ENCODE measurements around the gene FZD4. TPM values are rescaled to one million over a fixed set of nuclear protein-coding genes. Genes with fewer than 3 reads are reported as not detected.
"Not testable (repeated sequence)": the region's sequence is repeated elsewhere in the genome, so short reads cannot be mapped to it uniquely, and the experiment has no call there.

Gene FZD4
- total RNA-seq, 2 experiments from 2014 or later = 0.07 to 0.16 TPM

DNA sequence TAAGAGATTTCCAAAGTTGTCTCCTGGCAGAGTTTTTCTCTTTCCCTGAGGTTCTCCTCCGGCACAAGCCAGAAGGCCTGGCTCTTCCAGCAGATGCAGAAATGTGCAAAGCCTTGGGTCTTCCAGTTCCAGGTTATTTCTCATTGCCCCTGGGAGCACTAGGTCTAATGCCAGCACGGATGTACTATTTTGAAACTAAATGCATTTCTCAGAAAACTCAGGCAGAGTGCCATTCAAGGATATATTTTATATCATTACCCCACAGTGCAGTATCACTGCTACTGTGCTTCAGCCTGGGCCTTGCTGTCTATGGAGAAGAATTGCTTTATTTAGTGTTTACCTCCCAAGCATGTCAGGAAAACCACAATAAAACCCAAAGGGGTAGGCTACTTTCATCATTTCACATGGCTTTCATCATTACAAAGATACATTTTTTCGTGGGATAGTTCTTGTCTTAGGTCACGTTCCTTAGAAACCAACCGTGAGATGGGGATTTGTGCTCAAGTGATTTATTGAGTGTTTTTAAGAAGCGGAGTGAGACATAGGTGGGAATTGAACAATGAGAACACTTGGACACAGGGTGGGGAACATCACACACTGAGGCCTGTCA is 22.4 kb upstream of the FZD4 start:
- no peak for ATAC-seq

DNA sequence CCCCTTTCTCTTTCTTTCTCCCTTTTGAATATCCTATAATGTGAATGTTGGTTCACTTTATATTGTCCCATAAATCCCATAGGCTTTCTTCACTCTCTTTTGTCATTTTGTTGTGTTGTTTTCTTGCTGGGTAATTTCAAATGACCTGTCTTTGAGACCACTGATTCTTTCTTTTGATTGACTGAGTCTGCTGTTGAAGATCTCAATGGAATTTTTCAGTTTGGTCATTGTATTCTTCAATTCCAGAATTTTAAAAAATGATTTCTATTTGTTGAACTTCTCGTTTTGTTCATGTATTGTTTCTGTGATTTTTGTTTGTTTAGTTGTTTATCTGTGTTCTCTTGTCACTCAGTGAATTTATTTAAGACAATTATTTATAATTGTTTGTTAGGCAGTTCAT is 17.5 kb upstream of the FZD4 start:
- Mint-ChIP-seq H3K36me3 (ENCODE audit: low read depth) (peaks cover 5% of the 10 kb centered on the region), H3K27ac (no peak overlapping the region), H3K4me1 (ENCODE audit: low read depth) (no peaks in the 10 kb centered on the region), H3K4me3 (no peak overlapping the region), H3K27me3 (peaks cover 10% of the 10 kb centered on the region), H3K9me3 (peaks cover 10% of the 10 kb centered on the region)
- ChIA-PET POLR2A (no interaction called here), CTCF (no interaction called here)
- intact Hi-C loops (cut with micrococcal nuclease) = no loop called here
- no peak for ATAC-seq
- TF ChIP-seq, protein P1, sequence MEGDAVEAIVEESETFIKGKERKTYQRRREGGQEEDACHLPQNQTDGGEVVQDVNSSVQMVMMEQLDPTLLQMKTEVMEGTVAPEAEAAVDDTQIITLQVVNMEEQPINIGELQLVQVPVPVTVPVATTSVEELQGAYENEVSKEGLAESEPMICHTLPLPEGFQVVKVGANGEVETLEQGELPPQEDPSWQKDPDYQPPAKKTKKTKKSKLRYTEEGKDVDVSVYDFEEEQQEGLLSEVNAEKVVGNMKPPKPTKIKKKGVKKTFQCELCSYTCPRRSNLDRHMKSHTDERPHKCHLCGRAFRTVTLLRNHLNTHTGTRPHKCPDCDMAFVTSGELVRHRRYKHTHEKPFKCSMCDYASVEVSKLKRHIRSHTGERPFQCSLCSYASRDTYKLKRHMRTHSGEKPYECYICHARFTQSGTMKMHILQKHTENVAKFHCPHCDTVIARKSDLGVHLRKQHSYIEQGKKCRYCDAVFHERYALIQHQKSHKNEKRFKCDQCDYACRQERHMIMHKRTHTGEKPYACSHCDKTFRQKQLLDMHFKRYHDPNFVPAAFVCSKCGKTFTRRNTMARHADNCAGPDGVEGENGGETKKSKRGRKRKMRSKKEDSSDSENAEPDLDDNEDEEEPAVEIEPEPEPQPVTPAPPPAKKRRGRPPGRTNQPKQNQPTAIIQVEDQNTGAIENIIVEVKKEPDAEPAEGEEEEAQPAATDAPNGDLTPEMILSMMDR (IDR thresholded peaks at IDR 0.05) = no peak
- DNase-seq = no peak

More for the DNA sequence above, 22.4 kb upstream of the FZD4 start:
- TF ChIP-seq, protein P1 (IDR thresholded peaks at IDR 0.05) = no peak
- CTCF ChIA-PET = interaction anchor here (0.6 to 1.4 kb wide), 5 partner anchors 16 to 336 kb away, joined by 3 to 4 read pairs (median 3); no protein-coding TSS in a partner anchor
- no peak overlapping the region for H3K27ac Mint-ChIP-seq
- no peaks in the 10 kb centered on the region for H3K4me1 Mint-ChIP-seq (ENCODE audit: low read depth)
- peaks cover 9% of the 10 kb centered on the region for H3K9me3 Mint-ChIP-seq
- no peak for DNase-seq
- no peaks in the 10 kb centered on the region for H3K27me3 Mint-ChIP-seq
- intact Hi-C loops (cut with micrococcal nuclease) = loop anchor here (2.0 to 5.0 kb wide), 2 partner anchors 119 to 315 kb away; no protein-coding TSS in a partner anchor
- no peak overlapping the region for H3K4me3 Mint-ChIP-seq
- peaks cover 5% of the 10 kb centered on the region for H3K36me3 Mint-ChIP-seq (ENCODE audit: low read depth)
- POLR2A ChIA-PET = no interaction called here

DNA sequence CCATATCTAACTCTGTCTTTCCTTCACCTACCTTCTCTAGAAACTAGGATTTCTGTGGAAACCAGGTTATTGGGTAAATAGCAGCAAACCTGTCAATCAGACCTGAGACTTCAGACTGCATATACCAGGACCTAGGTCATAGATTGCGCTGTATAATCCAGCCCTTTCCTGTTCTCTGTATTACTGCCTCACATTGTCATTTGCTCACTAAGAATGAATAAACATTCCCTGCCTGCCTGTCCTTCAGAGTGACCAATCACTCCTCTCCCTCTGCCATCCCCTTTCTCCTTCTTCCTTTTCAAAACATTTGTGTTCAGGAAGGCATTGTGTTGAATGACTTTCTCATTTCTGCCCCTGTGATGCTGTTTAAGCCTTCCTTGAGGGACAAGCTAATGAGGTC is 14.1 kb upstream of the FZD4 start:
- ATAC-seq = no peak
- Mint-ChIP-seq H3K4me3 (no peak overlapping the region), H3K9me3 (peaks cover 10% of the 10 kb centered on the region), H3K4me1 (ENCODE audit: low read depth) (no peaks in the 10 kb centered on the region), H3K36me3 (ENCODE audit: low read depth) (peaks cover 5% of the 10 kb centered on the region), H3K27ac (no peak overlapping the region), H3K27me3 (peaks cover 30% of the 10 kb centered on the region)
- TF ChIP-seq, protein P1 (IDR thresholded peaks at IDR 0.05) = no peak
- ChIA-PET CTCF (interaction anchor here (0.9 kb wide), 1 partner anchor 14 kb away, joined by 3 read pairs; the partner anchor contains the start of gene FZD4), POLR2A (no interaction called here)
- intact Hi-C loops (cut with micrococcal nuclease) = no loop called here
- DNase-seq = no peak

DNA sequence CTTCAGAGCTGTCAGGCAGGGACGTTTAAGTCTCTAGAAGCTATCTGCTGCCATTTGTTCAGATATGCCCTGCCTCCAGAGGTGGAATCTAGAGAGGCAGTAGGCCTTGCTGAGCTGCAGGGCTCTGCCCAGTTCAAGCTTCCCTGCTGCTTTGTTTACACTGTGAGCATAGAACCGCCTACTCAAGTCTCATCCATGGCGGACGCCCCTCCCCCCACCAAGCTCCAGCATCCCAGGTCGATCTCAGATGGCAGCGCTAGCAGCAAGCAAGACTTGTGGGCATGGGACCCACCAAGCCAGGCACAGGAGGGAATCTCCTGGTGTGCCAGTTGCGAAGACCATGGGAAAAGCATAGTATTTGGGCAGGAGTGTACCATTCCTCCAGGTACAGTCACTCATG is 12.4 kb upstream of the FZD4 start:
- POLR2A ChIA-PET; H3K4me1 Mint-ChIP-seq (ENCODE audit: low read depth); CTCF ChIA-PET; H3K27ac Mint-ChIP-seq; H3K4me3 Mint-ChIP-seq; DNase-seq; intact Hi-C loops (cut with micrococcal nuclease); ATAC-seq; H3K9me3 Mint-ChIP-seq; H3K36me3 Mint-ChIP-seq (ENCODE audit: low read depth): not testable (repeated sequence)
- peaks cover 41% of the 10 kb centered on the region for H3K27me3 Mint-ChIP-seq

DNA sequence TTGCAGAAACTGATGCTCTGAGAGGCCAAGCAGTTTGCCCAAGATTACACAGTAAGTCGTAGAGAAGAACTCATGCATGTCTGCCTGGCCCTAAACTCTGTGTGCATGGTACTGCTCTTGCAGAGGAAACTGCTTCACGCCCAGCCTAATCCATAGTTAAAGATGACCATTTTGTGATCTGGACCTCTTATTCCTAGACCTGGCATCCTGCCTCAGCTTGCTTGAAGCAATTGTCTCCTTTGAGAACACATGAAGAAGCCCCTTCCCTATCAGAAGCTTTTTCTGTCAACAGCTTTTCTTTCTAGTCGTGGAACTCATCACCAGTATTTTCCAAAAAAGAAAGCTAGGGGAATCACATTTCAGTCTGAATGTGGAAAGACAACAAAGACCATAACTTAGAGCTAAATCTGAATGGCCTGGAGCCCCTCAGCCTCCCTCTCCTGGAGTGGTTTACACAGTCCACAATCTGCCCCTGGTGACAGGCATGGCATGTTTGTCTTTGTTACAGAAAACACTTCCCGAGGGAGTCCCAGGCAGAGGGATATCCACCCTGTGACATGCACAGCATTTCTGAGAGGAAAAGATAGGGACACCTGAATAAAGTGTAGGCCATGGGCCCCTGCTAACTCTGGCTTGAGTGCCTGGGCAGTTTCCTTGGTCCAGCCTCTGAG is 2.9 kb upstream of the FZD4 start:
- DNase-seq = no peak
- intact Hi-C loops (cut with micrococcal nuclease) = no loop called here
- TF ChIP-seq, protein P1 (IDR thresholded peaks at IDR 0.05) = no peak
- no peaks in the 10 kb centered on the region for H3K36me3 Mint-ChIP-seq (ENCODE audit: low read depth)
- no peak overlapping the region for H3K4me3 Mint-ChIP-seq
- no peak for ATAC-seq
- H3K4me1 Mint-ChIP-seq (ENCODE audit: low read depth) = peaks cover 10% of the 10 kb centered on the region
- no peaks in the 10 kb centered on the region for H3K9me3 Mint-ChIP-seq
- no peak overlapping the region for H3K27ac Mint-ChIP-seq
- H3K27me3 Mint-ChIP-seq = peaks cover 42% of the 10 kb centered on the region
- CTCF ChIA-PET = no interaction called here
- POLR2A ChIA-PET = no interaction called here

All from activated CD8-positive, alpha-beta T cell treated with anti-CD3 and anti-CD28 coated beads for 36 hours (primary cell).